HepG2 (cell line): ENCODE measurements around the gene TRIM27. TPM values are rescaled to one million over a fixed set of nuclear protein-coding genes. Genes with fewer than 3 reads are reported as not detected.
A peak's percentile ranks its signal among the peaks of the same experiment; 100 is the strongest.

ENCODE experiments used
- AKAP8 ChIP-seq: sonication (generic); formaldehyde crosslinking; IDR thresholded peaks from 2 replicates; pipeline ENCODE4 v1.5.1; 2020; ENCODE audit warnings: mild to moderate bottlenecking, missing genetic modification reagents
- ATAD3A ChIP-seq: sonication (generic); formaldehyde crosslinking; IDR thresholded peaks from 2 replicates; pipeline ENCODE4 v1.4.0; 2020; ENCODE audit warnings: missing genetic modification reagents
- CREM ChIP-seq, 2 experiments: sonication (generic) in 1 of 2; formaldehyde crosslinking in 1 of 2; IDR thresholded peaks; 2 replicates each; pipeline versions ENCODE4 v1.4.0 to v1.6.1; 2016 to 2020; ENCODE audit warnings: antibody characterized with exemption in 1 of 2, mild to moderate bottlenecking in 1 of 2, missing genetic modification reagents in 1 of 2
- DMAP1 ChIP-seq: IDR thresholded peaks from 2 replicates; pipeline ENCODE4 v1.6.1; 2016
- ERF ChIP-seq: IDR thresholded peaks from 2 replicates; pipeline ENCODE4 v1.6.1; 2018; ENCODE audit warnings: missing biosample characterization, missing genetic modification reagents
- FLYWCH1 ChIP-seq: sonication (generic); formaldehyde crosslinking; IDR thresholded peaks from 2 replicates; pipeline ENCODE4 v1.8.1; 2023; ENCODE audit warnings: mild to moderate bottlenecking, missing genetic modification reagents
- HOXA3 ChIP-seq: sonication (generic); formaldehyde crosslinking; IDR thresholded peaks from 2 replicates; pipeline ENCODE4 v1.5.0; 2020; ENCODE audit warnings: missing genetic modification reagents
- IRF2 ChIP-seq: IDR thresholded peaks from 2 replicates; pipeline ENCODE4 v1.6.1; 2018; ENCODE audit warnings: missing genetic modification reagents, missing compliant biosample characterization
- MAFK ChIP-seq, 2 experiments: IDR thresholded peaks in 1 of 2; conservative IDR thresholded peaks in 1 of 2; 2 replicates each; pipeline ENCODE4 v1.6.1; 2011; ENCODE audit warnings: improper control_type of control experiment in 2 of 2, low read length in 2 of 2
- MED1 ChIP-seq: sonication (generic); formaldehyde crosslinking; IDR thresholded peaks from 2 replicates; pipeline ENCODE4 v1.4.0; 2020; ENCODE audit warnings: missing genetic modification reagents
- NBN ChIP-seq: fragments of 450-650 bp; conservative IDR thresholded peaks from 2 replicates; pipeline ENCODE4 v1.6.1; 2017
- PCBP1 ChIP-seq: fragments of 200-400 bp; formaldehyde crosslinking; IDR thresholded peaks from 2 replicates; pipeline ENCODE4 v1.6.1; 2017; ENCODE audit warnings: mild to moderate bottlenecking, low read depth, low read length, borderline replicate concordance
- POLR2A ChIP-seq, 2 experiments: IDR thresholded peaks; 2 replicates each; pipeline ENCODE4 v1.6.1; 2011; ENCODE audit warnings: low read depth in 2 of 2, low read length in 2 of 2, mild to moderate bottlenecking in 1 of 2, moderate library complexity in 1 of 2; ENCODE audit not compliant: insufficient read depth in 1 of 2
- TFDP2 ChIP-seq: sonication (generic); formaldehyde crosslinking; IDR thresholded peaks from 2 replicates; pipeline ENCODE4 v1.4.0; 2020; ENCODE audit warnings: missing genetic modification reagents
- ZC3H4 ChIP-seq: sonication (generic); formaldehyde crosslinking; IDR thresholded peaks from 2 replicates; pipeline ENCODE4 v1.4.0; 2020; ENCODE audit warnings: missing genetic modification reagents, borderline replicate concordance
- ZFP36 ChIP-seq: fragments of 150-350 bp; IDR thresholded peaks from 2 replicates; pipeline ENCODE4 v1.6.1; 2018; ENCODE audit warnings: borderline replicate concordance, low read length, low read depth; ENCODE audit not compliant: partially characterized antibody
- ZFP37 ChIP-seq: sonication (generic); formaldehyde crosslinking; IDR thresholded peaks from 2 replicates; pipeline ENCODE4 v1.4.0; 2020; ENCODE audit warnings: missing genetic modification reagents, borderline replicate concordance
- ZMYM4 ChIP-seq: sonication (generic); formaldehyde crosslinking; IDR thresholded peaks from 2 replicates; pipeline ENCODE4 v1.8.1; 2023; ENCODE audit warnings: mild to moderate bottlenecking, missing genetic modification reagents
- ZNF234 ChIP-seq: sonication (generic); formaldehyde crosslinking; conservative IDR thresholded peaks from 2 replicates; pipeline ENCODE4 v1.5.1; 2020; ENCODE audit warnings: mild to moderate bottlenecking, missing genetic modification reagents
- ZNF24 ChIP-seq: fragments of 450-650 bp; IDR thresholded peaks from 2 replicates; pipeline ENCODE4 v1.6.1; 2017; ENCODE audit warnings: antibody characterized with exemption, mild to moderate bottlenecking
- ZNF292 ChIP-seq: sonication (generic); formaldehyde crosslinking; IDR thresholded peaks from 2 replicates; pipeline ENCODE4 v1.8.1; 2022; ENCODE audit warnings: mild to moderate bottlenecking, low read depth, missing genetic modification reagents, borderline replicate concordance
- ZNF337 ChIP-seq: sonication (generic); formaldehyde crosslinking; IDR thresholded peaks from 2 replicates; pipeline ENCODE4 v1.5.1; 2020; ENCODE audit warnings: missing genetic modification reagents, low read depth, mild to moderate bottlenecking, borderline replicate concordance
- ZNF570 ChIP-seq: sonication (generic); formaldehyde crosslinking; IDR thresholded peaks from 2 replicates; pipeline ENCODE4 v1.4.0; 2020; ENCODE audit warnings: mild to moderate bottlenecking, missing genetic modification reagents, borderline replicate concordance
- ZNF616 ChIP-seq: sonication (generic); formaldehyde crosslinking; IDR thresholded peaks from 2 replicates; pipeline ENCODE4 v1.5.0; 2020; ENCODE audit warnings: low read depth, mild to moderate bottlenecking, missing genetic modification reagents
- ZNF652 ChIP-seq: IDR thresholded peaks from 2 replicates; pipeline ENCODE4 v1.6.1; 2016; ENCODE audit warnings: low read depth, borderline replicate concordance
- ZNF740 ChIP-seq: sonication (generic); formaldehyde crosslinking; IDR thresholded peaks from 2 replicates; pipeline ENCODE4 v1.4.0; 2020; ENCODE audit warnings: missing genetic modification reagents
- ZNF816 ChIP-seq: sonication (generic); formaldehyde crosslinking; IDR thresholded peaks from 2 replicates; pipeline ENCODE4 v1.8.0; 2022; ENCODE audit warnings: missing genetic modification reagents, mild to moderate bottlenecking, borderline replicate concordance
- polyA plus RNA-seq, 8 experiments: library from polyadenylated mRNA; depleted of rRNA in 3 of 8; stranded (reverse) in 7 of 8; unstranded in 1 of 8; fragments of >200 nt; fragmentation: Illumina TruSeq in 4 of 8; extraction: Trizol in 4 of 8; gene quantifications; 2 replicates each; pipeline versions ENCODE4 v1.2.1 to v1.2.3, GENCODE V29; 2011 to 2016; ENCODE audit warnings: low read depth in 4 of 8, missing spikeins in 1 of 8, mixed read lengths in 1 of 8; ENCODE audit not compliant: insufficient read depth in 1 of 8
- total RNA-seq, 5 experiments: library from RNA; depleted of rRNA; stranded (reverse); fragments of >200 nt; fragmentation: Illumina TruSeq; extraction: Trizol; gene quantifications; 2 replicates each; pipeline ENCODE4 v1.2.3, GENCODE V29; 2016; ENCODE audit warnings: low read depth in 1 of 5
- TF ChIP-seq, protein P1 (sequence below): sonication (generic); formaldehyde crosslinking; IDR thresholded peaks from 2 replicates; pipeline ENCODE4 v1.4.0; 2020; ENCODE audit warnings: missing genetic modification reagents

TRIM27 gene
- total and polyA plus RNA-seq, 2 of the 13 experiments (the other 11 are each of a cell fraction or from before 2014, with no cell fraction given), result 88.6 to 112 TPM

GRCh38 chr6:28865401-28866204 is 58.2 kb downstream of the TRIM27 start (continued):
- TF ChIP-seq ZNF337 (no peak), ERF (CRISPR knock-in tag) (no peak), DMAP1 (CRISPR knock-in tag) (no peak), ZNF740 (CRISPR knock-in tag) (no peak), POLR2A (IDR thresholded peaks at IDR 0.05; ENCODE audit: insufficient read depth in 1 of 2, low read depth in 2 of 2, low read length in 2 of 2) (peak; percentile 75 to 96), HOXA3 (CRISPR knock-in tag) (0 out of 2 replicates have a peak, but pooled peaks have one; percentile 29), ZNF616 (CRISPR knock-in tag) (no peak), FLYWCH1 (CRISPR knock-in tag) (0 out of 2 replicates have a peak, but pooled peaks have one; percentile 19), IRF2 (CRISPR knock-in tag) (0 out of 2 replicates have a peak, but pooled peaks have one; percentile 3), NBN (no peak), AKAP8 (CRISPR knock-in tag) (no peak), ZNF292 (CRISPR knock-in tag) (no peak), MAFK (conservative IDR thresholded peaks at IDR 0.05 in 1 of 2, IDR thresholded peaks at IDR 0.05 in 1 of 2; ENCODE audit: low read length in 2 of 2) (0 out of 4 replicates have a peak, but pooled peaks of 1 of the 2 experiments have one; percentile 1), ZNF652 (no peak), ZNF816 (CRISPR knock-in tag) (0 out of 2 replicates have a peak, but pooled peaks have one; percentile 69), ZFP36 (no peak), ZMYM4 (CRISPR knock-in tag) (0 out of 2 replicates have a peak, but pooled peaks have one; percentile 55), ATAD3A (CRISPR knock-in tag) (no peak), ZC3H4 (CRISPR knock-in tag) (no peak), PCBP1 (no peak), ZNF24 (no peak), MED1 (CRISPR knock-in tag) (peak; percentile 36; the same call in 1 of the 2 replicates), ZNF570 (CRISPR knock-in tag) (no peak), CREM (IDR thresholded peaks at IDR 0.05) (no peak; the same call in 1 of the 2 replicates), CREM (CRISPR knock-in tag; IDR thresholded peaks at IDR 0.05) (no peak), TFDP2 (CRISPR knock-in tag) (no peak), ZFP37 (CRISPR knock-in tag) (0 out of 2 replicates have a peak, but pooled peaks have one; percentile 68), ZNF234 (CRISPR knock-in tag) (no peak)
- TF ChIP-seq, protein P1, sequence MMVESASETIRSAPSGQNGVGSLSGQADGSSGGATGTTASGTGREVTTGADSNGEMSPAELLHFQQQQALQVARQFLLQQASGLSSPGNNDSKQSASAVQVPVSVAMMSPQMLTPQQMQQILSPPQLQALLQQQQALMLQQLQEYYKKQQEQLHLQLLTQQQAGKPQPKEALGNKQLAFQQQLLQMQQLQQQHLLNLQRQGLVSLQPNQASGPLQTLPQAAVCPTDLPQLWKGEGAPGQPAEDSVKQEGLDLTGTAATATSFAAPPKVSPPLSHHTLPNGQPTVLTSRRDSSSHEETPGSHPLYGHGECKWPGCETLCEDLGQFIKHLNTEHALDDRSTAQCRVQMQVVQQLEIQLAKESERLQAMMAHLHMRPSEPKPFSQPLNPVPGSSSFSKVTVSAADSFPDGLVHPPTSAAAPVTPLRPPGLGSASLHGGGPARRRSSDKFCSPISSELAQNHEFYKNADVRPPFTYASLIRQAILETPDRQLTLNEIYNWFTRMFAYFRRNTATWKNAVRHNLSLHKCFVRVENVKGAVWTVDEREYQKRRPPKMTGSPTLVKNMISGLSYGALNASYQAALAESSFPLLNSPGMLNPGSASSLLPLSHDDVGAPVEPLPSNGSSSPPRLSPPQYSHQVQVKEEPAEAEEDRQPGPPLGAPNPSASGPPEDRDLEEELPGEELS, result peak; percentile 23; the same call in 1 of the 2 replicates
